GM18858 (cell line): ENCODE measurements around the gene ROCK2.
"Not testable (repeated sequence)": the region's sequence is repeated elsewhere in the genome, so short reads cannot be mapped to it uniquely, and the experiment has no call there.

Experiments used
- ATAC-seq: cut with Tn5 transposase; IDR thresholded peaks from one replicate; pipeline ENCODE4 v1.9.1; 2021; ENCODE audit not compliant: unreplicated experiment

Gene ROCK2

DNA sequence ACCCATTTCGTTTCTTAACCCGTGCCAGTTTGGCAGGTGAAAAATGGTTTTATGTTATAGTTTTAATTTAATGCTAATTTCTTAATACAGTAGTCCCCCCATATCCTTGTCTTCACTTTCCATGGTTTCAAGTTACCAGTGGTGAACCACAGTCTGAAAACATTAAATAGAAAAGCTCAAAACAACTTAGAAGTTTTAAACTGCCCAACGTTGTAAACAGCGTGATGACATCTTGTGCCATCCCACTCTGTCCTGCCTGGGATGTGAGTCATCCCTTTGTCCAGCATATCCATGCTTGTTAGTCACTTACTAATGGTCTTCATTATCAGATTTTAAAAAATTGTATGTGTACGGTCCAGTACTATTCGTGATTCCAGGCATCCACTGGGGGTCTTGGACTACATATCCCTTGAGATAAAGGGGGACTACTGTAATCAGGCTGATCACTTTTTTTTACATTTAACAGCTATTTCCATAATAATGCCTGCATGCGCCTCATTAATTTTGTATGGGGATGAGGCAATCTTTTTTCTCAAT, 157.3 kb downstream of the ROCK2 start:
- no peak for ATAC-seq

DNA sequence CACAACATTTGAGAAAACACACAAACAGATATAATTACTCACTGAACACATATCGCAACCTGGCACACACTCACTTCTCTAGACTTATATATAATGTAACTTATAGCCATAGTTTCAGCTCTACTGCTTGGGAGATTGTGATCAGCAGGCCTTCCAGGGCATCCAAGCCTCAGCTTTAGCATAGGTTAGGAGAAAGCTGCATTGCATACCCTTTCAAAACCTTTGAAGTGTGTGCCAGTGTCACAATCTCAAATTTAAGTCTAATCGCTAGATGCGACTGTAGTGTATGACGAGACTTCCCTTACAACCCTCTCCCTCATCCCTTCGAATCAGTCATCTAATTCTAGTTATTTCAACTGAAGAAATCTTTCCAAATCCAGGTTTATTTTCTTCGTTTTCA, 158.3 kb downstream of the ROCK2 start:
- no peak for ATAC-seq

DNA sequence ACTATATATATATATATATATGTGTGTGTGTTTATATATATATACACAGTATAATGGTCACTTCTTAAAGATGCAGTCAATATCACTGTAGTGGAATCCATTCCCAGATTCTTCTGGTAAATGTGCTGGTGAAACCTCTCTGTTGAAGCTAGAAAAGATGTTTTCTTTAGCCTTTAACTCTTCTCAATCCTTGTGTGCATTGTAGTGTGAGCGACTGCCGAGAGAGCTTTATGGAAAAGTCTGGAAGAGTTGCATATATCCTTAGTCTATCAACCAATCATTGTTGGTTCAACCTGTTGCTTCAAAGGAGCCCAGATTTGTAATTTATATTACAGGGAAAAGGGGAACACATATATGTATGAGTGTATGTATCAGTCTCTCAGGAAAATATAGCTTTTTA, 161.5 kb downstream of the ROCK2 start:
- ATAC-seq = no peak

DNA sequence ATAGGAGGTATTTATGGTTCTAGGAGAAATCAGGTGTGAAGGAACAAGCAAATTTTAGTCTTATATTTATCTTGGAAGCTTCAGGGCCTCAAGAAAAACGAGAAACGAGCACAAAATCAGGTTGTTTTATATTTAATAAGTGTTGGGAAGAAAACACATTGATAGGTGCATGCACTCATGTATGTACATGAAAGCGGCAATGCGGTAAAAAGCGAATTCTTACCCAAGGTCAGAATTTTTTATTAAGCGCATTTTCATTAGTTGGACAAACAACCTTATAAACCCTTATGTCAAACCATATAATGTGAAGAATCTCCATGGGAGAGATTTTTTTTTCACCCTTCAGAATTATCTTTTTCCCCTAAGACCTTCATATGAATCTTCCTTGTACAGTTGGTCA, 163.8 kb downstream of the ROCK2 start:
- no peak for ATAC-seq

DNA sequence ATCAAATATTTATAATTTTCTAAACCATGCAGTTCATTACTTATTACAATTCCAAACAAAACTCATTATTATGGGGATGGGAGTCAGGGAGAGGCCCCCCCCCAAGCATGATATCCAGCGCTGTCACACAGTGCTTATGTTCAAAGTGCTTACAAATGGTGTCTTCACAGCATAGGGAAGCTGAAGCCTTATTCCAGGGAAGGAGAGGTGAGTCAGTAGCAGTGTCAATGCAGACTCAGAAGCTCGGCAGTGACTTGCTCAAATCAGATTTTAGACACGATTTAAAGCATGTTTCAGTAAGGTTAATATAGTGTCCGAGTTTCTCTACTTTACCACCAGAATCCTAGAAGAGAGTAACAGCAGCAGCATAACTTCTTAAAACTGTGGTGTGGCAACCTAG, 164.5 kb downstream of the ROCK2 start:
- no peak for ATAC-seq

DNA sequence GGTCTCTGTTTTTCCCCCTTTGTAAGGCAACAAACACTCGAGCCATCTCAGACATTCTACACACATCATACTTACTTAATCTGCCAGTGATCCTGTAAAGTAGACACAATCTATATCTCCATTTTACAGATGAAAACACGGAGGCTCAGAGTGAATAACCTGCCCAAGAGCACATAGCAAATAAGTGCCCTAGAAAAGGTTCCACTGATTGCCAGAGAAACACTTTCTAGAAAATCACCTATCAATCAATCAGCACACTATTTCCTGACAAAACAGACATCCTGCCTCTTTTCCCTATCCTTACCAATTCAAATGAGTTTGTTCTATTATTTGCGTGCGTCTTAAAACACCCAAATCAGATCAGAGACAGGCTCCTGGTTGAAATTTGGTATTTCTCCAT, 165.2 kb downstream of the ROCK2 start:
- ATAC-seq = no peak

DNA sequence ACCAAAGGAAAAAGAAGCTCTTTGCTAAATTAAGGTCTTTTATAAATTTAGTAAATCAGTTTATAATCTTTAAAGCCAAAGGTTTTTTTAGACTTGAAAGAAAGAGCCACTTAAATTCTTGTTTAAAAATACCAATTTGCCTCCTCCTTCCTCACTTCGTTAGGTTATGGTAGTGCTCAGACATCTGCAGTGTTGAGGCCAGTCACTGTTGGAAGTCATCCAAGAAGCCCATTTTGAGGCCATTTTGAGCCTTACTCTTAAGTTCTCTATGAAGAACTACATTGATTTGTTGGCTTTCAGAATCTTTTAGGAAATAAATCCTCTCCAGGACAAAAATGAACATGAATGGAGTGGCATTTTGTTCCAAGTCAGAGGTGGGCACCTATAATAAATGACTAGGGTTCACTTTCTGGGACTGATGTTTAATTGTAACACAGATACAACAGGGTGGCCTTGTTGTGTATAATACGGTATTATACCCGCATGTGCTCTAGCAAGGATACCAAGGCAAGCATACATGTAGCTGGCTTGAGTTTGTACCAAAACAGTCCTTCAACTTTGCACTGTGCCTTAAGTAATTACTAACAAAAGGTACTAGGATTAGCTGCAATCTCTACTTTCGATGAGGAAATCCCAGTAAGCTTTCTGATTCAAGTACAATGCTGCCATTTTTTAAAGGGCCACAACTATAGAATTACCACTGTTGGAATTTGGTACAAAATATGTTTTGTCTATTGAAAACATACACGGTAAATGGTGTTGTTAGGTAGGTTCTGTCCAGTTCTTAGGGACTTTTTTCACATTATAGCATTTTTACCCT, 166.4 kb downstream of the ROCK2 start:
- ATAC-seq = no peak

DNA sequence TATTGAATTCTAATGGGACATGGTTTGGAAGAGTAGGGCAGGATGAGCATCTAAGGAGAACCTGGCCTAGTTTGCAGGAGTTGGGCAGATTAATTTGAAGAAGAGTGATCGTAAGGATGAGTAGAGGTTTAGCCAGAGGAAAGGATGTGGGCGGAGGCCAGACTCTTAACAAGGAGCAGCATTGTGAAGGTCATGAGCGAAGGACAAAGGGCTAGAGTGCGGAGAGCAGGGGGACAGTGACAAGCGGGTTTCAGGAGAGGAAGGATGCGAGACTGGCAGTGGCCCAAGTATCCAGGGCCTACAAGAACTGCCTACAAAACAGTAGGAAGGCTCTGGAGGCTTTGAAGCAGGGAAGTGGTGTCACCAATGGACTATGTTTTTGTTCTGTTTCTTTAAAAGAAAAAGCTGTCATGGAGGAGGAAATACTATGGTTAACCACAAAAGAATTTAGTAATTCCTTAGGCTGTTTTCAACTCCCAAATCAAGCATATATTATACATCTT, 169.1 kb downstream of the ROCK2 start:
- ATAC-seq = no peak

DNA sequence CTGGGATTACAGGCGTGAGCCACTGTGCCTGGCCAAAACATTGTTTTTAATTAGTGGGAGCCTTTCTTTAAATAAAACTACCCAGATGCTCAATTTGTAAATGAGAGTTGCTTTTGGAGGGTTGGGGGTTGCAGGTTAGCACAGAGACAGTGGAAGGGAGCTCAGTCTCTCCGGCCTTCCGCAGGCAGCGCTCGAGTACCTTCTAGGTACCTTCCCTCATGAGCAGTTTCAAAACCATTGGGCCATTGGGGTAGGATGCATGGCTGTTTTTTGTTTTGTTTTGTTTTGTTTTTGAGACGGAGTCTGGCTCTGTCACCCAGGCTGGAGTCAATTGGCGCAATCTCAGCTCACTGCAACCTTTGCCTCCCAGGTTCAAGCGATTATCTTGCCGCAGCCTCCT, 170.2 kb downstream of the ROCK2 start:
- no peak for ATAC-seq

DNA sequence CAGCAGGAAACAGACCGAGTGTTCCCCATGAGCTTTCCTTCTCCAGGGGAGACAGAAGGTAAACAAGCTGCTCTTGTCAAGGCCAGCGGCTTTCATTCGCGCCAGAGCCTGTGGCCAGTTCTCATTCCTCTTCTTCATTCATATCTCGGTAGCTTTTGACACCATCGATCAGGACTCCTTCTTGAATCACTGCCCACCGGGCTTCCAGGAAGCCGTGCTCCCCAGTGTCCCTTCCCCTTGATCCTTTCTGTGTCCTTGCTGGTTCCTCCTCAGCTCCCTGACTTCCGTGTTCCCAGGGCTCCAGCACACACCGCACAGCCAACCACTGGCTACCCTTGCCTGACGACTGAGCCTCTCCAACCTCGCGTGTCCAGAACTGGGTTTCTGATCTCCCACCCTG, 175.1 kb downstream of the ROCK2 start:
- no peak for ATAC-seq

DNA sequence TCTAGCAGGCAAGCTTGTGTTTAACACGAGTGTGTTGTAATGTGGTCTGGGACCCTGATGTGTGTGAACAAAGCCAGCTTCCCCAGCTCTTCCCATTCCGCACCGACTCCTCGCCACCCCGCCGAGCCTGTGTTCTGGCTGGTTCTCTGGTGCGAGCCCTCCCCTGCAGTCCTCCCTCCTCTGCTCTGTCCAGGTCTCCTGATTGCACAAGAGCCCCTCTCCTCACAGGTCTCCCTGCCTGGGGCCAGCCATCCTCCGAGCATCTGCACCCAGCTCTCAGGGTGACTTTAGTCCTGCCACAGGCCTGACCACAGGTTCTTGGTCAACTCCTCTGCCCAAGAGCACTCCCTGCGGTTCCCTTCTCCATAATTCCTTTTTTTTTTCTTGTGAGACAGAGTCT, 175.9 kb downstream of the ROCK2 start:
- ATAC-seq = no peak

DNA sequence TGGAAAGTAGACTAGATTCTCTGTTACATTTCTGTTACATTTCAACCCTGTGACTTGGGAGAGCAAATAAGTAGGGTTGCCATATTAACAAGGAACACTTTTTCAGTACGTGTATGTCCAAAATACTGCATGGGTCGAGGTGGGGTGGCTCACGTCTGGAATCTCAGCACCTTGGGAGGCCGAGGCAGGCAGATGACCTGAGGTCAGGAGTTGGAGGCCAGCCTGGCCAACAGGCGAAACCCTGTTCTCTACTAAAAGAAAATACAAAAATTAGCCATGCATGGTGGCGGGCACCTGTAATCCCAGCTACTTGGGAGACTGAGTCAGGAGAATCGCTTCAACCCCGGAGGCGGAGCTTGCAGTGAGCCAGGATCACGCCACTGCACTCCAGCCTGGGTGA, 178.0 kb downstream of the ROCK2 start:
- ATAC-seq = no peak

DNA sequence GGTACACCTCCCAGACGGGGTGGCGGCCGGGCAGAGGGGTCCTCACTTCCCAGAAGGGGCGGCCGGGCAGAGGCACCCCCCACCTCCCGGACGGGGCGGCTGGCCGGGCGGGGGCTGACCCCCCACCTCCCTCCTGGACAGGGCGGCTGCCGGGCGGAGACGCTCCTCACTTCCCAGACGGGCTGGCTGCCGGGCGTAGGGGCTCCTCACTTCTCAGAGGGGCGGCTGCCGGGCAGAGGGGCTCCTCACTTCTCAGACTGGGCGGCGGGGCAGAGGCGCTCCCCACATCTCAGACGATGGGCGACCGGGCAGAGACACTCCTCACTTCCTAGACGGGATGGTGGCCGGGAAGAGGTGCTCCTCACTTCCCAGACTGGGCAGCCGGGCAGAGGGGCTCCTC, 179.4 kb downstream of the ROCK2 start:
- ATAC-seq = not testable (repeated sequence)

DNA sequence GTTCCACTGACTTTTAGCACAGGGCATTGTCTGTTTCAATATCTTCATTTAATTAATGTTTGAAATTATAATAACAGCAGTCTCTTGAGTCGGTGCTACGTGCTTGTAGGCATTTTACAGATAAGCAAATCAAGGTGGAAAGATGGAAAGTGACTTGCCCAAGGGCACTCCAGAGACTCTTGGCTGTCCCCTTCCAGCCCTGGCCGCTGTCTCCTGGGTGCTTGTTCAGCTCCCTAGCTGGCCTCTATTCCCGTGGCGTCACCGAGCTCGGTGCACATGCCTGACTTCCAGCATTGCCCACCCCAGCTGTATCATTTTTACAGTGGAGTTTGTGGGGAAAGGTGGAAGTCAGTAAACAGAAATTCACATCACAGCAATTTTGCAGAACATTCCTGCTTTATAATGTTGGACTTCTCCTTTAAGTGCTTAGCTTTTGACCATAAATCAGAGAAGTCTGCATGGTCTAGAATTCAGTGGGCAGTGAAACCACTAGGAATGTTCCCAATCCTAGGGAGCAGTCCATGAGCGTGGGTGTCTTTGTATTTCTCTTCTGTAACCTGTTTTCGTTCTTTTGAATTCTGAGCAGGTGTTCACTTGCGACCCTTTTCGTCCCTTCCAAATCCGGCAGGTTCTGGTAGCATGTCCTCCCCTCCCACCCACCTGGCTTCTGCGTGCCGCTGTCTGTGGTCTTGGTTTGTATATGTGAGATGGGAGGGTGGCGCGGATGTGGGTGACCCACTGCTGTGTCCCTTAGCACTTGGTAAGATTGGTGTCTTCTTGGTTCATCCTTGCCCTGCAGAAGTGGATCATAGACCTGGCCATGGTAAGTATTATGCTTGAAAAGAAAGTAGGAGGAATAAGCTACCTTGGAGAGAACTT, 180.8 kb downstream of the ROCK2 start:
- ATAC-seq = no peak

DNA sequence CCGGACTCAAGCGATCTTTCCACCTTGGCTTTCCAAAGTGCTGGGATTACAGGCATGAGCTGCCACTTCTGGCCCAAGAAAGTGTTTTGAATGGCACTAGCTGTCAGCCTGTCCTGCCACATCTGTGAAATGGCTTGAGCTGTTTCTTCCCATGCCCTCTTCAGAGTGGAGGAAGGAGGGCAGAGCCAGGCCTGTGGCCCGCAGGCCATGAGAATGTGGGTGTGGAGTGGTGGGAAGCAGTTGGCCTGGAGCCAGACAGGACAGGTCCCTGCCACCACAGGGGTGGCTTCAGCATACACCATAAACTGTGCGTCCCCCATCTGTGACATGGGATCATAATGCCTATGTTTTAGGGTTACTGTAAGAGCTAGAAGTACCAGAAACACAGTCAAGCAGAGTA, 182.7 kb downstream of the ROCK2 start:
- no peak for ATAC-seq

DNA sequence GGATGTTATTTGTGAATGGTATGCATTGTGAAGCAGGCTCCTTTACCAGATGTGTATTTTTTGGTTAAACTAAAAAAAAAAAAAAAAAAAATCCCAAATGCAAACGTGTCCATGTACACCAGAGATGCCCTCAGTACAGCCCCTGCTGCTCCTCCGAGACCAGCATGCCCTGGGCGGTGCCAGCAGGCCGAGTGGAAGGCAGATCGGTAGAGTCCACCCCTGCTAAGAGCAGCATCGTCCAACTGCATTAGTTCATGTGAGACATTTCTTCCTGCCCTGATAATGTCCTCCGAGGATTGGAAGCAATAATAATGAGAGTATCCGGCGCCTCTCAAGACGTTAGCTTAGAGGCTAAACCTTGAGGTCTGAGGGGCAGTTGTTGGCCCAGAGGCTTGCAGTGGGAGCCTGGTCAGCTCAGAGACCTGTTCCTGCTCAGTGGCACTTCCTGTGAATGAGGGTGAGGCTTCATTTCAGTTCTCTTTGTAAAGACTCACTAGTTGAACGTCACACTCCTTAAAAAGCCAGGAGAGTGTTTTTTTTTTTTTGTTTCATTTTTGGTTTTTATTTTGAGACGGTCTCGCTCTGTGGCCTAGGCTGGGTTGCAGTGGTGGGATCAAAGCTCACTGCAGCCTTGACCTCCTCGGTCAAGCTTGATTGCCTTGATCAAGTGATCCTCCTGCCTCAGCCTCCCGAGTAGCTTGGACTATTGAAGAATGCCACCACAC, 183.5 kb downstream of the ROCK2 start:
- peak; percentile 62 for ATAC-seq

DNA sequence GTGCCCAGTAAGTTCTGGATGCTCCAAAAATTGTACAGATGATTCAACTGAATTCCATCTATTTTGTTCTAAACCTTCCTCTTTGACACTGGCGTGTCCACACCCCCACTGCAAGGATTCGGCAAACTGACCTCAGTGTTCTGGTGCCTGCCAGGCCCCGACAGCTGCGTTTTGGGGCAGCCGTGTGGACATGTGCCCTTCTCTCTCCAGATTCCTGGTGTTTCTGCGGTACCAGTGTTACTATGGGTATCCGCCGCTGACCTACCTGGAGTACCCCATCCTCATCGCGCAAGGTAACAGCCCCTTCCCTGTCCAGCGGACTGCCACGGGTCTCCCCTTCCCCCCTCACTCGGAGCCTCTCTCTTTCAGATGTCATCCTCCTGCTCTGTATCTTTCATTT, 184.2 kb downstream of the ROCK2 start:
- no peak for ATAC-seq

DNA sequence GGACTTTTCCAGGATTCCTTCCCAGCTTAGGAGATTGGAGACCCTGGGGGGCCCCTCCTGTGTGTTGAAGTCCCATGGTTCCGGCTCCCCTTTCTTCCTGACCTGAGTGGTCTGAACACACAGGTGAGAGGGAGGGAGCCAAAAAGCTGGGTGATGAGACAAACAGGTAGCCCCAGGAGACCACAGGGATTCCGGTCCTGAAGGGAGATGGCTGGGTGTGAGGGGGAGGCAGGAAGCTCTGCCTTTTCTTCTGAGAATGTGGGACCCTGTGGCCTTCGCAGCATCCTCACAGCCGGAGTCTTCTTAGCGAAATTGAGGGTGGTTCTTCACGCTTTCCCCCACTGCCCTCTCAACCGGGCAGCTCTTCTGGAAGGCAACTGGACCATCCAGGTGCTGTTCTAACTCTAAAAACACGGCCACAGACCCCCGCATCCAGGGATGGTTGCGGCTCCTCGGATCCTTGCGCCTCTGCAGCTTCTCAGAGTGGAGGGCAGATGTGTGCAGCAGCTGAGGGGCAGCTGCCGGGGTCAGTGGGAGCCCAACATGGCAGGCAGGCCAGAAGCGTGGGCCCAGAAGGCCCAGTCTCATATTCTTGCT, 184.8 kb downstream of the ROCK2 start:
- no peak for ATAC-seq

DNA sequence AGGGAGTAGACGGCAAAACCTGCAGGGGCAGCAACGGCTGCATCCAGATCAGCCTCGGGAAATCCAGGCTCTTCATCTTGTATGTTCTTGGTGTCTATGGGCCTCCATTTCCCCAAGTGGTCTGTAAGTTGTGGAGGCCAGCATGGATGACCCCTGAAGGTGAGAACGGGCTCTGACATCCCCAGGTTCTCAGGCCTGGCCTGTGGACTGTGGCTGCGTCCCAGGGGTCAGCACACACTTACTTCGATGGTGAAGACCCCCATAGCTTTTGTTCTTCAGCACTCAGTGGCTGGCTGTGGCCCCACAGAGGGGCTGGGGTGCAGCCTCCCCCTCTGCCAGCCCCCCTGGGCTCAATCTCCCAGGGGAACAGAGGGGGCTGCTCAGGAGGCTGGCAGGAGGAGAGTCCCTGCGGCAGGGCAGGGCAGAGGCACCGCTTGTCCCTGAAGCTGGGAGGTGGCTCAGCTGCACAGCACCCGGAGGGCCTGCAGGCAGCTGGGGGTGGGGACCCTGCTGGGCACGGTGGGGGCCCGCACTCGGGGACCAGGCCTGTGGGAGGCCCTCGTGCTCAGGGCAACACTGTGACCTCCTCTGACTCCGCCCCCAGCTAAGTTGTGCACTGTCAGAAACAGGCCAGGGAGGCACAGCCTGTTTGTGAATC, 185.4 kb downstream of the ROCK2 start:
- ATAC-seq = no peak

DNA sequence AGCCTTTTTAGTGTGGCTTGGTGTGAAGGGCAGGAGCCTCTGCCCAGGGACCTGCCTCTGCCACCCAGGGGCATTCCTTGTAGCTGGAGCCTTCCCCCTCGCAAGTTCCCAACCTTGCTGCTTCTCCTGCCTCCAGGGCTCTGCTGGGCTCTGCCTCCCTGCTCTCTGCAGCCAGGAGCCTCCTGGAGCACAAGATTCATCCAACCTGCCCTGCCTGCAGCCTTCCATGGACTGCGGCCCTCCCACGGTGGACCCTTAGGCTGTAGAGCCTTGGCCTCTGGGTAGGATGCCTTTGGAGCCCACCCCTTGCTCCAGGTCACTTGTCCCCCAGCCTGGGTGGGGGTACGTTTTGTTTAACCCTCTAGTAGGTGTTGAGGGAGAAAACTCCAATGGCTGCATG, 186.7 kb downstream of the ROCK2 start:
- ATAC-seq = no peak
